ENCODE results near the gene ALKBH3.

- TF ChIP-seq FOSL1 (IDR thresholded peaks at IDR 0.05; ENCODE audit: low read depth): no peak
- TF ChIP-seq EZH2 (IDR thresholded peaks at IDR 0.05): no peak
- no peak for TF ChIP-seq CTCF (IDR thresholded peaks at IDR 0.05 in 2 of 3, conservative IDR thresholded peaks at IDR 0.05 in 1 of 3; ENCODE audit: borderline replicate concordance in 1 of 3, insufficient read depth in 1 of 3, low read depth in 2 of 3, low read length in 2 of 3)
- no peak for TF ChIP-seq TCF7L2 (IDR thresholded peaks at IDR 0.05; ENCODE audit: borderline replicate concordance, extremely low read depth, insufficient read depth, insufficient read length)
Observed at GRCh38 chr11:43904742-43905535, 24.3 kb downstream of the ALKBH3 start.
